Transverse colon (tissue), 4 donors: Measurements from ENCODE around the gene FCGBP. TPM values are rescaled to one million over a fixed set of nuclear protein-coding genes. Genes with fewer than 3 reads are reported as not detected.

Experiments
- DNase-seq: peaks from one replicate; pipeline ENCODE4 v3.0.0-alpha.2; 2019
- H3K27ac ChIP-seq, 4 donors: fragments of 200-600 bp; sonication (generic); 2 replicates each; pipeline ENCODE4 v1.5.1; 2016 to 2018; ENCODE audit warnings: inconsistent platforms in 4 of 4
- H3K27me3 ChIP-seq: fragments of 200-600 bp; sonication (generic); 2 replicates; pipeline ENCODE4 v1.5.1; 2017; ENCODE audit warnings: inconsistent platforms
- H3K36me3 ChIP-seq, 4 donors: fragments of 200-600 bp; sonication (generic); 2 replicates each; pipeline ENCODE4 v1.5.1; 2017 to 2019; ENCODE audit warnings: inconsistent platforms in 4 of 4
- H3K4me1 ChIP-seq, 4 donors: fragments of 200-600 bp; sonication (generic); 2 replicates each; pipeline ENCODE4 v1.5.1; 2017 to 2020; ENCODE audit warnings: inconsistent platforms in 4 of 4
- H3K4me3 ChIP-seq, 4 donors: fragments of 200-600 bp; sonication (generic); 1 replicate in 1 of 4; 2 replicates in 3 of 4; pipeline versions ENCODE4 v1.5.1 to v1.6.1; 2017 to 2019; ENCODE audit warnings: inconsistent platforms in 4 of 4
- H3K9me3 ChIP-seq, 2 donors: fragments of 200-600 bp; sonication (generic); 2 replicates each; pipeline ENCODE4 v1.5.1; 2017 to 2019; ENCODE audit warnings: inconsistent platforms in 2 of 2
- CTCF ChIP-seq, 5 experiments: fragments of 200-600 bp in 3 of 5; fragments of 450-650 bp in 2 of 5; sonication (generic) in 3 of 5; IDR thresholded peaks; 1 replicate in 2 of 5; 2 replicates in 3 of 5; pipeline ENCODE4 v1.5.1; 2016 to 2017; ENCODE audit warnings: antibody characterized with exemption in 5 of 5, inconsistent platforms in 3 of 5, mild to moderate bottlenecking in 2 of 5, moderate library complexity in 1 of 5
- EP300 ChIP-seq: sonication (generic); formaldehyde crosslinking; IDR thresholded peaks from one replicate; pipeline ENCODE4 v1.6.1; 2017; ENCODE audit warnings: antibody characterized with exemption, low read depth
- POLR2A ChIP-seq: fragments of 450-650 bp; IDR thresholded peaks from one replicate; pipeline ENCODE4 v1.6.1; 2016; ENCODE audit warnings: antibody characterized with exemption, mild to moderate bottlenecking, moderate library complexity
- POLR2AphosphoS5 ChIP-seq, 3 donors: sonication (generic); formaldehyde crosslinking; IDR thresholded peaks; one replicate each; pipeline ENCODE4 v1.6.1; 2016; ENCODE audit warnings: antibody characterized with exemption in 3 of 3
- whole genome bisulfite sequencing, 2 donors: methylation state at CpG; one replicate each; pipeline ENCODE4 v1.1.5; 2018; ENCODE audit warnings: low coverage in 1 of 2; 5-methylcytosine and 5-hydroxymethylcytosine counted together
- in situ Hi-C, 4 donors: fragments of 200-750 bp; cut with MboI; loops; one replicate each; pipeline versions ENCODE4 v1.15.0 to v1.15.1; 2017; ENCODE audit warnings: low sequenced_read_pairs in 3 of 4, low pct_ligation_motif_present in 1 of 4, low pct_unique_long_range_greater_than_20kb in 1 of 4
- intact Hi-C: fragments of 100-400 bp; cut with DNase I; formaldehyde crosslinking; loops from one replicate; pipeline ENCODE4 v1.15.1; 2023; ENCODE audit warnings: low total_unique reads
- total RNA-seq, 4 donors: library from RNA; depleted of rRNA; stranded (reverse); fragments of >200 nt; gene quantifications; one replicate each; pipeline ENCODE4 v1.1.0, GENCODE V29; 2016

FCGBP gene
- total RNA-seq, 4 donors from 2014 or later: 1,603 to 6,178 (median 2,329) TPM

- peak in 1 of 3 donors; percentile 24 for TF ChIP-seq POLR2AphosphoS5 (IDR thresholded peaks at IDR 0.05)
- no peak for TF ChIP-seq EP300
- H3K4me3 ChIP-seq: no peak overlapping the region
- H3K27me3 ChIP-seq: no peaks in the 10 kb centered on the region
- no peaks in the 10 kb centered on the region for H3K9me3 ChIP-seq
- no peaks in the 10 kb centered on the region for H3K36me3 ChIP-seq
- intact Hi-C loops (no loop called here), in situ Hi-C loops (no loop called here)
- peaks cover 0 to 3% (median 0%) of the 10 kb centered on the region in 4 donors for H3K4me1 ChIP-seq
- DNase-seq: no peak
- no peak overlapping the region for H3K27ac ChIP-seq
- 97% methylated on average over 37 of the region's 37 CpGs; no CpG with 5 or more reads in 1 of the 2 donors for WGBS, 2 donors
These were observed 10.0 kb downstream of the FCGBP start for GRCh38 chr19:39924389-39924788.

GRCh38 chr19:39923862-39924261, 10.6 kb downstream of the FCGBP start:
- 77 to 79% methylated on average over 4 of the region's 4 CpGs for whole genome bisulfite sequencing, 2 donors
- H3K27ac ChIP-seq: no peak overlapping the region
- H3K4me3 ChIP-seq: no peak overlapping the region
- in situ Hi-C loops: no loop called here
- intact Hi-C loops: no loop called here
- no peaks in the 10 kb centered on the region for H3K9me3 ChIP-seq
- peaks cover 0 to 7% (median 0%) of the 10 kb centered on the region in 4 donors for H3K4me1 ChIP-seq
- H3K27me3 ChIP-seq: no peaks in the 10 kb centered on the region
- no peak for TF ChIP-seq POLR2AphosphoS5 (IDR thresholded peaks at IDR 0.05)
- no peaks in the 10 kb centered on the region for H3K36me3 ChIP-seq
- no peak for DNase-seq

- Histone ChIP-seq H3K36me3 (no peaks in the 10 kb centered on the region), H3K4me3 (no peak overlapping the region), H3K9me3 (no peaks in the 10 kb centered on the region), H3K4me1 (peaks cover 0 to 16% (median 3%) of the 10 kb centered on the region in 4 donors), H3K27me3 (no peaks in the 10 kb centered on the region), H3K27ac (peak overlapping the region in 2 of 4 donors; percentile 51 to 59)
- no peak for DNase-seq
- 88% methylated on average over 6 of the region's 6 CpGs; no CpG with 5 or more reads in 1 of the 2 donors for WGBS, 2 donors
- intact Hi-C loops: no loop called here
- TF ChIP-seq EP300 (no peak), CTCF (IDR thresholded peaks at IDR 0.05) (no peak), POLR2AphosphoS5 (IDR thresholded peaks at IDR 0.05) (no peak), POLR2A (no peak)
- in situ Hi-C loops: no loop called here
These were observed 14.5 kb downstream of the FCGBP start for GRCh38 chr19:39919976-39920375.

- Histone ChIP-seq H3K4me3 (no peak overlapping the region), H3K4me1 (peaks cover 0 to 16% (median 5%) of the 10 kb centered on the region in 4 donors), H3K36me3 (no peaks in the 10 kb centered on the region), H3K27ac (peak overlapping the region in 3 of 4 donors; percentile 51 to 65 (median 59)), H3K27me3 (no peaks in the 10 kb centered on the region), H3K9me3 (no peaks in the 10 kb centered on the region)
- TF ChIP-seq CTCF (IDR thresholded peaks at IDR 0.05): no peak
- no peak for TF ChIP-seq POLR2AphosphoS5 (IDR thresholded peaks at IDR 0.05)
- TF ChIP-seq EP300: no peak
- no peak for TF ChIP-seq POLR2A
- WGBS, 2 donors: 88% methylated on average over 20 of the region's 20 CpGs; no CpG with 5 or more reads in 1 of the 2 donors
- in situ Hi-C loops (no loop called here), intact Hi-C loops (no loop called here)
- DNase-seq: no peak
These were observed 16.2 kb downstream of the FCGBP start for GRCh38 chr19:39918183-39918651.

- Histone ChIP-seq H3K9me3 (no peaks in the 10 kb centered on the region), H3K4me3 (no peak overlapping the region), H3K27me3 (no peaks in the 10 kb centered on the region), H3K36me3 (no peaks in the 10 kb centered on the region), H3K4me1 (peaks cover 0 to 16% (median 5%) of the 10 kb centered on the region in 4 donors), H3K27ac (peak overlapping the region in 2 of 4 donors; percentile 51 to 59)
- in situ Hi-C loops (no loop called here), intact Hi-C loops (no loop called here)
- no peak for DNase-seq
- TF ChIP-seq CTCF (IDR thresholded peaks at IDR 0.05) (no peak), POLR2A (no peak), EP300 (no peak), POLR2AphosphoS5 (IDR thresholded peaks at IDR 0.05) (no peak)
- WGBS, 2 donors: 90% methylated on average over 9 of the region's 9 CpGs; no CpG with 5 or more reads in 1 of the 2 donors
These were observed 16.8 kb downstream of the FCGBP start for GRCh38 chr19:39917561-39918182.
